ENCODE results near the gene SLC9A2. TPM values are rescaled to one million over a fixed set of nuclear protein-coding genes. Genes with fewer than 3 reads are reported as not detected.

Gene SLC9A2
- total RNA-seq, 1 donor from 2014 or later = not detected

- Mint-ChIP-seq H3K4me3 (no peak overlapping the region), H3K9me3 (no peaks in the 10 kb centered on the region), H3K27ac (no peak overlapping the region), H3K4me1 (no peaks in the 10 kb centered on the region), H3K27me3 (ENCODE audit: insufficient read depth, low read depth) (peaks cover under 1% of the 10 kb centered on the region), H3K36me3 (no peaks in the 10 kb centered on the region)
- H3K4me3 ChIP-seq = no peak overlapping the region
- TF ChIP-seq CTCF (IDR thresholded peaks at IDR 0.05) = no peak
- no peaks in the 10 kb centered on the region for H4K20me1 ChIP-seq (ENCODE audit: low read depth)
- no peaks in the 10 kb centered on the region for H3K79me2 ChIP-seq (ENCODE audit: low read depth)
- H2AFZ ChIP-seq (replicated peaks) = no peak overlapping the region
- H3K9ac ChIP-seq = no peak overlapping the region
- no peaks in the 10 kb centered on the region for H3K36me3 ChIP-seq
- H3F3A ChIP-seq (ENCODE audit: low read depth) = no peaks in the 10 kb centered on the region
- no peak overlapping the region for H3K4me2 ChIP-seq
- no peaks in the 10 kb centered on the region for H3K9me3 ChIP-seq (ENCODE audit: low read depth)
- no peaks in the 10 kb centered on the region for H3K4me1 ChIP-seq
- no peaks in the 10 kb centered on the region for H3K27me3 ChIP-seq
- DNase-seq (ENCODE audit: low spot score) = no peak
- no peak overlapping the region for H3K27ac ChIP-seq
Measured at GRCh38 chr2:102660070-102660469, 40.7 kb downstream of the SLC9A2 start.

DNA sequence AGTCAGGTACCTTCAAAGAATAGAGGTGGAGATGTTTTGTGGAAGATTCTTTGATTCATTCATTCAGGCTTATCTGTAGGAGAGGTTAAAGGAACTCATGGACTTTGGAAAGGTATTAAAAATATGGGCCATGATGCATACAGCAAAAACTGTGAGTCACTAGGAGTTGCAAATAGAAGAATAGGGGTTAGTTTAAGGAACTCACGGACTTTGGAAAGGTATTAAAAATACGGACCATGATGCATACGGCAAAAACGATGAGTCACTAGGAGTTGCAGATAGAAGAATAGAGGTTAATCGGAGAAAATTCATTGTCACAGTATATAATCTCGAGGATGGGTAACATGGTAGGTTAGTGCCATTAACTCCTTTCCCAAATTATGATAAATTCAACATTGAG, 41.2 kb downstream of the SLC9A2 start:
- H3F3A ChIP-seq (ENCODE audit: low read depth) = no peaks in the 10 kb centered on the region
- DNase-seq (ENCODE audit: low spot score) = no peak
- H3K79me2 ChIP-seq (ENCODE audit: low read depth) = no peaks in the 10 kb centered on the region
- no peaks in the 10 kb centered on the region for H3K36me3 Mint-ChIP-seq
- no peaks in the 10 kb centered on the region for H3K27me3 ChIP-seq
- no peak overlapping the region for H3K4me3 ChIP-seq
- no peak overlapping the region for H2AFZ ChIP-seq (replicated peaks)
- no peak overlapping the region for H3K27ac ChIP-seq
- H3K4me1 Mint-ChIP-seq = no peaks in the 10 kb centered on the region
- H3K9ac ChIP-seq = no peak overlapping the region
- peaks cover 2% of the 10 kb centered on the region for H3K27me3 Mint-ChIP-seq (ENCODE audit: insufficient read depth, low read depth)
- no peaks in the 10 kb centered on the region for H3K9me3 ChIP-seq (ENCODE audit: low read depth)
- H3K27ac Mint-ChIP-seq = no peak overlapping the region
- H3K9me3 Mint-ChIP-seq = no peaks in the 10 kb centered on the region
- H4K20me1 ChIP-seq (ENCODE audit: low read depth) = no peaks in the 10 kb centered on the region
- H3K4me1 ChIP-seq = no peaks in the 10 kb centered on the region
- TF ChIP-seq EZH2phosphoT487 (IDR thresholded peaks at IDR 0.05) (no peak), CTCF (IDR thresholded peaks at IDR 0.05) (no peak), EZH2 (IDR thresholded peaks at IDR 0.05) (no peak)
- no peaks in the 10 kb centered on the region for H3K36me3 ChIP-seq
- H3K4me2 ChIP-seq = no peak overlapping the region
- no peak overlapping the region for H3K4me3 Mint-ChIP-seq

DNA sequence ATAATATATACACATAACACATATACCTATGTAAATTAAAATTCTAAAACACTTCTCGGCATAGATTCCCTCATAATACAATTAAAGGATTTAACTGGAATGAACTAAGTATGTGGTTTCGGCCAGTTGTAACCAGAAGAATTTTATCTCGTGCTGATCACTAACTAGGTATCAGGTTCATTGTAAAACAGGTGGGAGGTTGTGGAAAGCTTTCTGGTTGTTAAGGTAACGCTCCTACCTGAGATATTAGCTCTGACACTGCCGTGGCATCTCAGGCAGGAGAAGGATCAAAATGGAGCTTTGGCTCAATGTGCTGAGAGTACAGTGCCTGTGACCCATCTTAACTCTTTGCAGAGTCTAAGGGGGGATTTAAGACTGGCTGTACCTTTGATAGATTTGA, 42.5 kb downstream of the SLC9A2 start:
- peaks cover 2% of the 10 kb centered on the region for H3K27me3 Mint-ChIP-seq (ENCODE audit: insufficient read depth, low read depth)
- no peak overlapping the region for H2AFZ ChIP-seq (replicated peaks)
- no peak for TF ChIP-seq EZH2 (IDR thresholded peaks at IDR 0.05)
- TF ChIP-seq CTCF (IDR thresholded peaks at IDR 0.05) = no peak
- no peak for TF ChIP-seq EZH2phosphoT487 (IDR thresholded peaks at IDR 0.05)

DNA sequence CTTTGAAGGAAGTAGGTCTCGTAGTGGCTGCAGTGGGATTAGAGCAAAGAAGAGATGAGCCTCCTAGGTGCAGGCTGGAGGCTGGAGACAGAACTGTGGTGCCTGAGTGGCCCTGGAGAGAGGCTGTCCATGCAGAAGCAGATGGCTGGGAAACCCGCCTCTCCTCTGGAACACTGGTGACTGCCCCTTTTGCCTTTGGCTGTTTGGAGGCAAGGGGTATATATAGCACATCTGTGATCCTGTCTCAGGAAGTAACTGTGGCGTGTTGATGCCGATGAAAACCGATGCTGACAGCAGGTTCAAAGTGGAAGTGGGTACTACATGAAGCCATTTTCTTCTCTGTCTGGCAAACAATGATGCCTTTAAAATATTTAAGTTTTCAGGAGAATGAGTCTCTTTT, 43.5 kb downstream of the SLC9A2 start:
- Histone ChIP-seq H3K9ac (no peak overlapping the region), H3K4me2 (no peak overlapping the region), H3K36me3 (no peaks in the 10 kb centered on the region), H3K4me3 (no peak overlapping the region), H4K20me1 (ENCODE audit: low read depth) (no peaks in the 10 kb centered on the region), H2AFZ (replicated peaks) (no peak overlapping the region), H3F3A (ENCODE audit: low read depth) (no peaks in the 10 kb centered on the region), H3K4me1 (no peaks in the 10 kb centered on the region), H3K79me2 (ENCODE audit: low read depth) (no peaks in the 10 kb centered on the region), H3K27me3 (no peaks in the 10 kb centered on the region), H3K27ac (no peak overlapping the region), H3K9me3 (ENCODE audit: low read depth) (no peaks in the 10 kb centered on the region)
- DNase-seq (ENCODE audit: low spot score) = no peak
- no peak overlapping the region for H3K27ac Mint-ChIP-seq
- H3K36me3 Mint-ChIP-seq = no peaks in the 10 kb centered on the region
- H3K27me3 Mint-ChIP-seq (ENCODE audit: insufficient read depth, low read depth) = peaks cover 2% of the 10 kb centered on the region
- H3K4me3 Mint-ChIP-seq = no peak overlapping the region
- H3K9me3 Mint-ChIP-seq = no peaks in the 10 kb centered on the region
- TF ChIP-seq EZH2phosphoT487 (IDR thresholded peaks at IDR 0.05) = no peak
- no peaks in the 10 kb centered on the region for H3K4me1 Mint-ChIP-seq

More for the DNA sequence above, 42.5 kb downstream of the SLC9A2 start:
- Mint-ChIP-seq H3K4me1 (no peaks in the 10 kb centered on the region), H3K27ac (no peak overlapping the region), H3K4me3 (no peak overlapping the region), H3K9me3 (no peaks in the 10 kb centered on the region), H3K36me3 (no peaks in the 10 kb centered on the region)
- Histone ChIP-seq H3K4me3 (no peak overlapping the region), H4K20me1 (ENCODE audit: low read depth) (no peaks in the 10 kb centered on the region), H3K4me1 (no peaks in the 10 kb centered on the region), H3K9ac (no peak overlapping the region), H3K36me3 (no peaks in the 10 kb centered on the region), H3K79me2 (ENCODE audit: low read depth) (no peaks in the 10 kb centered on the region), H3K27me3 (no peaks in the 10 kb centered on the region), H3F3A (ENCODE audit: low read depth) (no peaks in the 10 kb centered on the region), H3K9me3 (ENCODE audit: low read depth) (no peaks in the 10 kb centered on the region), H3K4me2 (no peak overlapping the region), H3K27ac (no peak overlapping the region)
- DNase-seq (ENCODE audit: low spot score) = no peak

Measured in neural progenitor cell (in vitro differentiated cells).